ENCODE data around the gene SURF4.

The SURF4 gene

GRCh38 chr9:133374612-133375115 is 1.2 kb downstream of the SURF4 start:
- DNase-seq (ENCODE audit: low spot score): peak; percentile 50

GRCh38 chr9:133372144-133372543 is 3.7 kb downstream of the SURF4 start:
- DNase-seq (ENCODE audit: low spot score): no peak

- DNase-seq (ENCODE audit: low spot score): no peak
Measured at GRCh38 chr9:133371261-133371711, 4.6 kb downstream of the SURF4 start.

- DNase-seq (ENCODE audit: low spot score): no peak
Measured at GRCh38 chr9:133370685-133371084, 5.2 kb downstream of the SURF4 start.

GRCh38 chr9:133369933-133370332 is 5.9 kb downstream of the SURF4 start:
- DNase-seq (ENCODE audit: low spot score): no peak

GRCh38 chr9:133369422-133369821 is 6.4 kb downstream of the SURF4 start:
- DNase-seq (ENCODE audit: low spot score): no peak

- no peak for DNase-seq (ENCODE audit: low spot score)
Measured at GRCh38 chr9:133368249-133368881, 7.5 kb downstream of the SURF4 start.

GRCh38 chr9:133367778-133368177 is 8.1 kb downstream of the SURF4 start:
- DNase-seq (ENCODE audit: low spot score): no peak

- DNase-seq (ENCODE audit: low spot score): no peak
Measured at GRCh38 chr9:133367221-133367620, 8.6 kb downstream of the SURF4 start.

- DNase-seq (ENCODE audit: low spot score): no peak
Measured at GRCh38 chr9:133366435-133366834, 9.4 kb downstream of the SURF4 start.

- DNase-seq (ENCODE audit: low spot score): peak; percentile 78
Measured at GRCh38 chr9:133362359-133363044, 13.4 kb downstream of the SURF4 start.

- no peak for DNase-seq (ENCODE audit: low spot score)
Measured at GRCh38 chr9:133361507-133362092, 14.3 kb downstream of the SURF4 start.

- DNase-seq (ENCODE audit: low spot score): peak; percentile 39
Measured at GRCh38 chr9:133360400-133361393, 15.2 kb downstream of the SURF4 start.

GRCh38 chr9:133359399-133360175 is 16.3 kb downstream of the SURF4 start:
- DNase-seq (ENCODE audit: low spot score): peak; percentile 53

GRCh38 chr9:133357656-133358055 is 18.2 kb downstream of the SURF4 start:
- no peak for DNase-seq (ENCODE audit: low spot score)

- peak; percentile 84 for DNase-seq (ENCODE audit: low spot score)
Measured at GRCh38 chr9:133356391-133357091, 19.3 kb downstream of the SURF4 start, which contains the start of the genes SURF1 and SURF2. SURF1 (minus strand) TSS chr9:133356487; CDS start chr9:133356453, 34 bp downstream. SURF2 (plus strand) TSS chr9:133356550; CDS start chr9:133356593, 43 bp downstream.

- DNase-seq (ENCODE audit: low spot score): no peak
Measured at GRCh38 chr9:133355881-133356357, 19.9 kb downstream of the SURF4 start.

- no peak for DNase-seq (ENCODE audit: low spot score)
Measured at GRCh38 chr9:133354766-133355165, 21.1 kb downstream of the SURF4 start.

GRCh38 chr9:133353548-133353947 is 22.3 kb downstream of the SURF4 start:
- no peak for DNase-seq (ENCODE audit: low spot score)
